SK-N-SH (cell line): ENCODE measurements around the gene DLL1. TPM values are rescaled to one million over a fixed set of nuclear protein-coding genes. Genes with fewer than 3 reads are reported as not detected.

Experiments used
- CTCF ChIA-PET: fragments of 300-600, 350-600 bp; formaldehyde crosslinking; extraction: SDS; loops from one replicate; lab custom pipeline; 2021; lab: Yijun Ruan, JAX
- POLR2A ChIA-PET: fragments of 350-600 bp; sonication (Branson Sonifier 250); formaldehyde crosslinking; extraction: SDS; loops from one replicate; lab custom pipeline; 2020; ENCODE audit warnings: antibody characterized with exemption, inconsistent platforms; lab: Yijun Ruan, JAX
- DNase-seq: peaks from one replicate; pipeline ENCODE4 v3.0.0; 2012
- H2AFZ ChIP-seq: fragments of 200-600 bp; sonication (generic); 2 replicates; pipeline ENCODE4 v1.8.1; 2016; ENCODE audit warnings: antibody characterized with exemption, mild to moderate bottlenecking, low read depth
- H3F3A ChIP-seq: fragments of 200-600 bp; sonication (generic); replicated peaks from 2 replicates; pipeline ENCODE3; 2016; ENCODE audit warnings: antibody characterized with exemption, mild to moderate bottlenecking; ENCODE audit not compliant: insufficient read depth
- H3K27ac ChIP-seq, 2 experiments: fragments of 200-500 bp in 1 of 2; fragments of 200-600 bp in 1 of 2; sonication (Bioruptor generic) in 1 of 2; sonication (generic), shearing (Covaris generic) in 1 of 2; 2 replicates each; pipeline versions ENCODE4 v1.5.1 to v1.6.1; 2014 to 2016; ENCODE audit warnings: low read depth in 2 of 2, inconsistent platforms in 1 of 2, low read length in 1 of 2, mild to moderate bottlenecking in 1 of 2, mixed read lengths in 1 of 2
- H3K27me3 ChIP-seq: fragments of 200-600 bp; sonication (generic), shearing (Covaris generic); 2 replicates; pipeline ENCODE4 v1.6.1; 2016; ENCODE audit warnings: mixed run types; ENCODE audit not compliant: insufficient read depth
- H3K36me3 ChIP-seq, 2 experiments: fragments of 200-500 bp in 1 of 2; fragments of 200-600 bp in 1 of 2; sonication (Bioruptor generic) in 1 of 2; sonication (generic) in 1 of 2; replicated peaks in 1 of 2; 2 replicates each; pipeline versions ENCODE3 to v1.5.1; 2014 to 2016; ENCODE audit warnings: low read length in 1 of 2, mild to moderate bottlenecking in 1 of 2; ENCODE audit not compliant: insufficient read depth in 2 of 2, control insufficient read depth in 1 of 2
- H3K4me1 ChIP-seq, 2 experiments: fragments of 200-500 bp in 1 of 2; fragments of 200-600 bp in 1 of 2; sonication (Bioruptor generic) in 1 of 2; sonication (generic), shearing (Covaris generic) in 1 of 2; 2 replicates each; pipeline versions ENCODE4 v1.5.1 to v1.6.1; 2014 to 2016; ENCODE audit warnings: low read depth in 1 of 2, low read length in 1 of 2, mixed run types in 1 of 2; ENCODE audit not compliant: insufficient read depth in 2 of 2, control insufficient read depth in 1 of 2
- H3K4me2 ChIP-seq: fragments of 200-600 bp; sonication (generic), shearing (Covaris generic); 2 replicates; pipeline ENCODE4 v1.6.1; 2017; ENCODE audit warnings: mixed run types
- H3K4me3 ChIP-seq, 2 experiments: fragments of 200-500 bp in 1 of 2; fragments of 200-600 bp in 1 of 2; sonication (Bioruptor generic) in 1 of 2; sonication (generic), shearing (Covaris generic) in 1 of 2; 2 replicates each; pipeline versions ENCODE4 v1.5.1 to v1.8.1; 2014 to 2016; ENCODE audit warnings: low read depth in 2 of 2, inconsistent platforms in 1 of 2, low read length in 1 of 2, mild to moderate bottlenecking in 1 of 2, mixed read lengths in 1 of 2, moderate library complexity in 1 of 2
- H3K79me2 ChIP-seq: fragments of 200-600 bp; sonication (generic); 2 replicates; pipeline ENCODE4 v1.8.1; 2017; ENCODE audit warnings: mild to moderate bottlenecking; ENCODE audit not compliant: insufficient read depth
- H3K9ac ChIP-seq: fragments of 200-600 bp; sonication (generic); 2 replicates; pipeline ENCODE4 v1.6.1; 2017; ENCODE audit warnings: mixed run types
- H3K9me2 ChIP-seq: fragments of 200-600 bp; sonication (generic); 2 replicates; pipeline ENCODE4 v1.6.1; 2017; ENCODE audit warnings: mixed run types
- H3K9me3 ChIP-seq: fragments of 200-600 bp; sonication (generic); 2 replicates; pipeline ENCODE4 v1.6.1; 2017; ENCODE audit warnings: mixed run types, mild to moderate bottlenecking, moderate library complexity
- H4K20me1 ChIP-seq: fragments of 200-600 bp; sonication (generic); 2 replicates; pipeline ENCODE4 v1.6.1; 2017; ENCODE audit warnings: mild to moderate bottlenecking, mixed run types; ENCODE audit not compliant: insufficient read depth
- CHD2 ChIP-seq: fragments of 150-350 bp; IDR thresholded peaks from 2 replicates; pipeline ENCODE4 v1.6.1; 2018; ENCODE audit warnings: low read length; ENCODE audit not compliant: partially characterized antibody
- ELF1 ChIP-seq: IDR thresholded peaks from 2 replicates; pipeline ENCODE4 v1.4.0; 2012
- EZH2phosphoT487 ChIP-seq: fragments of 200-600 bp; sonication (generic); IDR thresholded peaks from 2 replicates; pipeline ENCODE4 v1.6.1; 2017; ENCODE audit warnings: low read depth, mixed run types, mild to moderate bottlenecking, antibody characterized with exemption, moderate library complexity, borderline replicate concordance
- FOSL2 ChIP-seq: IDR thresholded peaks from 2 replicates; pipeline ENCODE4 v1.4.0; 2012; ENCODE audit warnings: low read depth, mild to moderate bottlenecking, moderate library complexity, borderline replicate concordance
- FOXM1 ChIP-seq: IDR thresholded peaks from 2 replicates; pipeline ENCODE4 v1.4.0; 2012; ENCODE audit warnings: low read depth, mild to moderate bottlenecking
- NFIC ChIP-seq: IDR thresholded peaks from 2 replicates; pipeline ENCODE4 v1.4.0; 2012; ENCODE audit warnings: borderline replicate concordance
- NRF1 ChIP-seq: IDR thresholded peaks from 2 replicates; pipeline ENCODE4 v1.6.1; 2012; ENCODE audit warnings: low read depth, mild to moderate bottlenecking, low read length
- POLR2AphosphoS5 ChIP-seq: IDR thresholded peaks from 2 replicates; pipeline ENCODE4 v1.6.1; 2012; ENCODE audit warnings: low read depth, low read length
- RCOR1 ChIP-seq: fragments of 150-350 bp; IDR thresholded peaks from 2 replicates; pipeline ENCODE4 v1.6.1; 2017; ENCODE audit warnings: antibody characterized with exemption, low read length
- SIN3A ChIP-seq: IDR thresholded peaks from 2 replicates; pipeline ENCODE4 v1.6.1; 2012; ENCODE audit warnings: low read depth, mild to moderate bottlenecking, low read length, moderate library complexity, borderline replicate concordance
- SMC3 ChIP-seq: IDR thresholded peaks from 2 replicates; pipeline ENCODE4 v1.6.1; 2012; ENCODE audit warnings: low read depth, low read length, improper control_type of control experiment
- TEAD4 ChIP-seq: IDR thresholded peaks from 2 replicates; pipeline ENCODE4 v1.4.0; 2012; ENCODE audit warnings: mild to moderate bottlenecking, borderline replicate concordance; ENCODE audit not compliant: insufficient read depth
- WGBS: methylation state at CpG from one replicate; pipeline ENCODE4 v1.1.6; 2017; ENCODE audit warnings: low lambda C conversion rate; 5-methylcytosine and 5-hydroxymethylcytosine counted together
- polyA plus RNA-seq, 3 experiments: library from polyadenylated mRNA; depleted of rRNA; stranded (reverse); fragments of >200 nt; gene quantifications; 2 replicates each; pipeline ENCODE4 v1.2.3, GENCODE V29; 2012
- TF ChIP-seq, protein P1 (sequence below): IDR thresholded peaks from 2 replicates; pipeline ENCODE4; 2012
- TF ChIP-seq, protein P2 (sequence below): fragments of 150-350 bp; IDR thresholded peaks from 2 replicates; pipeline ENCODE4 v1.6.1; 2017; ENCODE audit warnings: antibody characterized with exemption, low read length, low read depth, borderline replicate concordance
- TF ChIP-seq, protein P3 (sequence below): fragments of 150-350 bp; IDR thresholded peaks from 2 replicates; pipeline ENCODE4 v1.6.1; 2016; ENCODE audit warnings: mild to moderate bottlenecking, low read depth, low read length
- TF ChIP-seq, protein P4 (sequence below): IDR thresholded peaks from 2 replicates; pipeline ENCODE4 v1.4.0; 2012; ENCODE audit warnings: low read depth
- TF ChIP-seq, protein P5 (sequence below): IDR thresholded peaks from 2 replicates; pipeline ENCODE4 v1.4.0; 2012; ENCODE audit warnings: low read depth, borderline replicate concordance

The DLL1 gene
- polyA plus RNA-seq, 1 of the 3 experiments (the other 2 are of a cell fraction) = 0.25 TPM

DNA sequence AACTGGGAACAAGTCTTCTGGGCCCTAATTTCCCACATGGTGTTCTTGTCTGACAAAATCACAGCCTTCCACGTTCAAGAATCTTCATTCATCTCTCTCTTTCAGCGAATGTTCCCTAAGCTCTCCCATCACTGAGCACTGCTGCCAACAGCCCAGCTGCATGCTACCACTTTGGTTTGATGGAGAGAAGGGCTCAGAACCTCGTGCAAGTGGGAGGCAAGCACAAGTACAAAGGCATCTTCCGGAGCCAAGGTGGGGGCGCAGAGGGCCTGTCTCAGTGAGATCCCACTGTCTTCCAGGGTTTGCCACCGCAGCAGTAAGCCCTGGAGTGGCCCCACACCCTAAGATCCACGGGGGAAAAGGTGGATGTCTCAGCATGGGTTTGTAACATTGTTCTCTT is 17.2 kb downstream of the DLL1 start:
- TF ChIP-seq NFIC = no peak
- TF ChIP-seq TEAD4 = no peak
- TF ChIP-seq SMC3 = no peak
- no peak for TF ChIP-seq FOXM1
- TF ChIP-seq EZH2phosphoT487 = no peak
- TF ChIP-seq, protein P1, sequence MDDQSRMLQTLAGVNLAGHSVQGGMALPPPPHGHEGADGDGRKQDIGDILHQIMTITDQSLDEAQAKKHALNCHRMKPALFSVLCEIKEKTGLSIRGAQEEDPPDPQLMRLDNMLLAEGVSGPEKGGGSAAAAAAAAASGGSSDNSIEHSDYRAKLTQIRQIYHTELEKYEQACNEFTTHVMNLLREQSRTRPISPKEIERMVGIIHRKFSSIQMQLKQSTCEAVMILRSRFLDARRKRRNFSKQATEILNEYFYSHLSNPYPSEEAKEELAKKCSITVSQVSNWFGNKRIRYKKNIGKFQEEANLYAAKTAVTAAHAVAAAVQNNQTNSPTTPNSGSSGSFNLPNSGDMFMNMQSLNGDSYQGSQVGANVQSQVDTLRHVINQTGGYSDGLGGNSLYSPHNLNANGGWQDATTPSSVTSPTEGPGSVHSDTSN = no peak
- no peak for TF ChIP-seq POLR2AphosphoS5
- TF ChIP-seq, protein P2, sequence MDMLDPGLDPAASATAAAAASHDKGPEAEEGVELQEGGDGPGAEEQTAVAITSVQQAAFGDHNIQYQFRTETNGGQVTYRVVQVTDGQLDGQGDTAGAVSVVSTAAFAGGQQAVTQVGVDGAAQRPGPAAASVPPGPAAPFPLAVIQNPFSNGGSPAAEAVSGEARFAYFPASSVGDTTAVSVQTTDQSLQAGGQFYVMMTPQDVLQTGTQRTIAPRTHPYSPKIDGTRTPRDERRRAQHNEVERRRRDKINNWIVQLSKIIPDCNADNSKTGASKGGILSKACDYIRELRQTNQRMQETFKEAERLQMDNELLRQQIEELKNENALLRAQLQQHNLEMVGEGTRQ = no peak
- TF ChIP-seq FOSL2 = no peak
- TF ChIP-seq RCOR1 = no peak
- TF ChIP-seq, all 33 proteins: peak for 0
- Histone ChIP-seq H4K20me1 (no peaks in the 10 kb centered on the region), H3K4me3 (no peak overlapping the region), H3K4me1 (no peaks in the 10 kb centered on the region), H3K79me2 (no peaks in the 10 kb centered on the region), H3K27ac (no peak overlapping the region), H3K36me3 (no peaks in the 10 kb centered on the region), H3K9ac (no peak overlapping the region), H3K9me3 (no peaks in the 10 kb centered on the region), H3K9me2 (no peaks in the 10 kb centered on the region), H2AFZ (no peak overlapping the region), H3K4me2 (no peak overlapping the region), H3K27me3 (no peaks in the 10 kb centered on the region; the same call in 1 of the 2 replicates), H3F3A (no peaks in the 10 kb centered on the region)
- DNase-seq = no peak
- ChIA-PET CTCF (interaction anchor here (2.1 kb wide), 1 partner anchor 13 kb away, joined by 7 read pairs; no protein-coding TSS in a partner anchor), POLR2A (no interaction called here)
- 33% methylated on average over 7 of the region's 7 CpGs for WGBS

DNA sequence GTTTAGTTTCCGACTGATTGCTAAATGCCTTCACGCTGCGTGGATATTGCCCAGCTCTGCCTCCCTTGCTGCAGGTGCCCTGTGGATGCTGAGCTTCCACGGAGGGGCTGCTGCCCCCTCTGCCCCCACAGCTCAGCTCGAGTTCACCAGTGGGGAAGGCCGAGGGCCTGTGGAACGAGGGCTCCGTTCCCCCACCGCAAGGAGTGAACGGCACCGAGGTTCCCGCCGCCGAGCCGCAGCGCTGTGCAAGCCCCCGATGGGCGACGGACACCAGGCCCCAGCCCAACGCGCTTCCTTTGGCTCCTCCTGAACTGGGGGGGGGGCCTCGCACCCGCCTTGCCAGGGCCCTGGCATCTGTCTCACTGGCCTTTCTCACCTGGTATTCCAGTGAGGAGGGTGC is 17.7 kb downstream of the DLL1 start:
- Histone ChIP-seq H3K27me3 (no peaks in the 10 kb centered on the region; the same call in 1 of the 2 replicates), H3K9me3 (no peaks in the 10 kb centered on the region), H3K79me2 (no peaks in the 10 kb centered on the region), H2AFZ (no peak overlapping the region), H3K4me2 (no peak overlapping the region), H3K9ac (no peak overlapping the region), H3K9me2 (no peaks in the 10 kb centered on the region), H4K20me1 (no peaks in the 10 kb centered on the region), H3K27ac (no peak overlapping the region), H3F3A (no peaks in the 10 kb centered on the region), H3K4me1 (no peaks in the 10 kb centered on the region), H3K36me3 (no peaks in the 10 kb centered on the region), H3K4me3 (no peak overlapping the region)
- 79% methylated on average over 10 of the region's 23 CpGs for WGBS
- POLR2A ChIA-PET = no interaction called here
- CTCF ChIA-PET = interaction anchor here (2.1 kb wide), 1 partner anchor 13 kb away, joined by 7 read pairs; no protein-coding TSS in a partner anchor
- no peak for DNase-seq
- TF ChIP-seq RCOR1 = no peak
- no peak for TF ChIP-seq EZH2phosphoT487
- TF ChIP-seq, protein P3, sequence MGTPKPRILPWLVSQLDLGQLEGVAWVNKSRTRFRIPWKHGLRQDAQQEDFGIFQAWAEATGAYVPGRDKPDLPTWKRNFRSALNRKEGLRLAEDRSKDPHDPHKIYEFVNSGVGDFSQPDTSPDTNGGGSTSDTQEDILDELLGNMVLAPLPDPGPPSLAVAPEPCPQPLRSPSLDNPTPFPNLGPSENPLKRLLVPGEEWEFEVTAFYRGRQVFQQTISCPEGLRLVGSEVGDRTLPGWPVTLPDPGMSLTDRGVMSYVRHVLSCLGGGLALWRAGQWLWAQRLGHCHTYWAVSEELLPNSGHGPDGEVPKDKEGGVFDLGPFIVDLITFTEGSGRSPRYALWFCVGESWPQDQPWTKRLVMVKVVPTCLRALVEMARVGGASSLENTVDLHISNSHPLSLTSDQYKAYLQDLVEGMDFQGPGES = no peak
- TF ChIP-seq, protein P4, sequence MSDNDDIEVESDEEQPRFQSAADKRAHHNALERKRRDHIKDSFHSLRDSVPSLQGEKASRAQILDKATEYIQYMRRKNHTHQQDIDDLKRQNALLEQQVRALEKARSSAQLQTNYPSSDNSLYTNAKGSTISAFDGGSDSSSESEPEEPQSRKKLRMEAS = no peak
- TF ChIP-seq NFIC = no peak
- no peak for TF ChIP-seq FOXM1
- TF ChIP-seq, protein P5, sequence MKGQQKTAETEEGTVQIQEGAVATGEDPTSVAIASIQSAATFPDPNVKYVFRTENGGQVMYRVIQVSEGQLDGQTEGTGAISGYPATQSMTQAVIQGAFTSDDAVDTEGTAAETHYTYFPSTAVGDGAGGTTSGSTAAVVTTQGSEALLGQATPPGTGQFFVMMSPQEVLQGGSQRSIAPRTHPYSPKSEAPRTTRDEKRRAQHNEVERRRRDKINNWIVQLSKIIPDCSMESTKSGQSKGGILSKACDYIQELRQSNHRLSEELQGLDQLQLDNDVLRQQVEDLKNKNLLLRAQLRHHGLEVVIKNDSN = no peak
- no peak for TF ChIP-seq CHD2
- no peak for TF ChIP-seq SIN3A
- TF ChIP-seq, protein P1 = no peak
- no peak for TF ChIP-seq ELF1
- TF ChIP-seq NRF1 = no peak
- TF ChIP-seq SMC3 = no peak
